ENCODE results near the gene SEPHS2. TPM values are rescaled to one million over a fixed set of nuclear protein-coding genes. Genes with fewer than 3 reads are reported as not detected.

The SEPHS2 gene
- total RNA-seq, 1 experiment from 2014 or later, result 52.6 TPM

DNA sequence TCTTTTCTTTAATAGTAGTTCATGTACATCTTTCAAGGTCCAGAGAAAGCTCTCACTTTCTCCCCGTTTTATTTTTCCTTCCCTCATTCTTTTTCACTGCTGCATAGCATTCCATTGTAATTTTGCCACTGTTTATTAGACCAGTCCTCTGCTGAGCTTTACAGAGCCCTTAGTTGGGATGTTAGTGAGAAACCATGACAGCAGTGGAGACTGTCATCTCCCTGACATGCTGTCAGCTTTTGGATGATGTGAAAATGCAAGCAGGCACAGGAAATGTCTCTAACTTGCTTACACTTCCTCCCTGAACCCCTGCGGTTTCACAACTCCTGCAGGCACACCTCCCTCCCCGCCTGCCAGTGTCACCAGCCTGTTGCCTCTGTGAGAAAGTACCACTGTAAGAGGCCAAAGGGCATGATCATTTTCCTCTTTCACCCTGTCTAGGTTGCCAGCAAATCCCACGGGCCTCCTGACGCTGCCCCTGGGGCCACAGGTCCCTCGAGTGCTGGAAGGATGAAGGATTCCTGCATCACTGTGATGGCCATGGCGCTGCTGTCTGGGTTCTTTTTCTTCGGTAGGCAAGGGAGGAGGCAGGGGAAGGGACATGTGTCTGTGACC, 26.8 kb upstream of the SEPHS2 start, which contains the start of gene ITGAL:
TSS of gene ITGAL (plus strand) at position 415 of the 615 bp plus-strand sequence. CDS start at position 511, 96 bp downstream.
- no peaks in the 10 kb centered on the region for H3K23me2 ChIP-seq (ENCODE audit: insufficient read length, low read depth, low read length, poor library complexity, severe bottlenecking)
- no peak within 1 kb of the TSS for H3K9ac ChIP-seq (ENCODE audit: extremely low read depth, insufficient read length, low read length)
- H2BK20ac ChIP-seq (ENCODE audit: low read depth, low read length, poor library complexity, severe bottlenecking), result no peak within 1 kb of the TSS
- H3K14ac ChIP-seq (ENCODE audit: insufficient read depth, low read length), result no peak within 1 kb of the TSS
- H2BK5ac ChIP-seq (ENCODE audit: insufficient read length, low read length), result no peak within 1 kb of the TSS
- H3K4me1 ChIP-seq (ENCODE audit: insufficient read depth, low read length), result no peaks in the 10 kb centered on the region
- no peaks in the 10 kb centered on the region for H3K9me3 ChIP-seq (ENCODE audit: control insufficient read depth, low read depth, low read length)
- no CpG with 5 or more reads among the region's 8 CpGs for WGBS (ENCODE audit: extremely low coverage, insufficient read length, low lambda C conversion rate)
- H2BK15ac ChIP-seq (ENCODE audit: low read depth, low read length), result no peak within 1 kb of the TSS
- H2AFZ ChIP-seq (ENCODE audit: low read length), result no peak within 1 kb of the TSS
- no peak within 1 kb of the TSS for H4K5ac ChIP-seq (ENCODE audit: insufficient read length, low read depth, low read length)
- no peak within 1 kb of the TSS for H3T11ph ChIP-seq (ENCODE audit: low read length)
- no peak within 1 kb of the TSS for H3K4ac ChIP-seq (ENCODE audit: low read depth, low read length)
- H2AK5ac ChIP-seq (ENCODE audit: insufficient read length, low read length), result no peak within 1 kb of the TSS
- H3K27me3 Mint-ChIP-seq (ENCODE audit: low read depth), result peaks cover 9% of the 10 kb centered on the region
- no peaks in the 10 kb centered on the region for H3K79me1 ChIP-seq (ENCODE audit: insufficient read depth, low read depth, low read length, poor library complexity, severe bottlenecking)
- H3K23ac ChIP-seq (ENCODE audit: insufficient read length, low read depth, low read length), result no peak within 1 kb of the TSS
- H3K4me2 ChIP-seq (ENCODE audit: insufficient read depth, insufficient read length, low read length), result no peak within 1 kb of the TSS
- H3K27ac ChIP-seq (ENCODE audit: insufficient read length, low read depth, low read length), result no peak within 1 kb of the TSS
- no peak within 1 kb of the TSS for H3K56ac ChIP-seq (ENCODE audit: insufficient read length, low read depth, low read length)
- no peak within 1 kb of the TSS for H2BK120ac ChIP-seq (ENCODE audit: low read depth, low read length, poor library complexity, severe bottlenecking)
- no peak within 1 kb of the TSS for H4K8ac ChIP-seq (replicated peaks; ENCODE audit: insufficient read length, low read depth, low read length)
- no peak within 1 kb of the TSS for H4K91ac ChIP-seq (ENCODE audit: insufficient read length, low read depth, low read length)
- no peak within 1 kb of the TSS for H3K4me3 Mint-ChIP-seq
- H3K4me1 Mint-ChIP-seq, result no peaks in the 10 kb centered on the region
- H3K9me3 Mint-ChIP-seq, result no peaks in the 10 kb centered on the region
- H3K27ac Mint-ChIP-seq, result peak within 1 kb of the TSS in 1 of 3 experiments; percentile 80; a peak in 1 of 7 replicates
- no peaks in the 10 kb centered on the region for H3K36me3 Mint-ChIP-seq (ENCODE audit: insufficient read depth in 1 of 3, low read depth in 3 of 3)
- no peaks in the 10 kb centered on the region for H4K20me1 ChIP-seq (ENCODE audit: control insufficient read depth, insufficient read depth, insufficient read length)
- no peak for DNase-seq
- H3K79me2 ChIP-seq (ENCODE audit: insufficient read depth, low read length), result no peaks in the 10 kb centered on the region
- H2BK12ac ChIP-seq (ENCODE audit: insufficient read length, low read depth, low read length), result no peak within 1 kb of the TSS
- TF ChIP-seq CTCF (conservative IDR thresholded peaks at IDR 0.05), result no peak
- H3K27me3 ChIP-seq (ENCODE audit: insufficient read depth, low read length), result no peaks in the 10 kb centered on the region
- no peak within 1 kb of the TSS for H3K18ac ChIP-seq (ENCODE audit: insufficient read length, low read depth, low read length)
